ENCODE results near the gene CDK11A.

- TF ChIP-seq CTCF (IDR thresholded peaks at IDR 0.05; ENCODE audit: borderline replicate concordance, extremely low read depth, low read length, poor library complexity, severe bottlenecking) (no peak), EZH2 (IDR thresholded peaks at IDR 0.05; ENCODE audit: borderline replicate concordance, low read depth, low read length, severe bottlenecking) (no peak)
These were observed 43.9 kb downstream of the CDK11A start for GRCh38 chr1:1680031-1680911.
